Mesendoderm (in vitro differentiated cells): ENCODE data around the gene FERMT2.

Source experiments
- DNase-seq: peaks from one replicate; pipeline ENCODE4 v3.0.0; 2013
- H2AK5ac ChIP-seq: 2 replicates; pipeline ENCODE4 v1.6.1; 2013; ENCODE audit warnings: low read length, inconsistent platforms
- H2BK120ac ChIP-seq: 2 replicates; pipeline ENCODE4 v1.6.1; 2013; ENCODE audit warnings: low read depth, mild to moderate bottlenecking, low read length, moderate library complexity, mixed read lengths
- H2BK15ac ChIP-seq: replicated peaks from 2 replicates; pipeline ENCODE4 v1.6.1; 2013; ENCODE audit warnings: low read depth, mild to moderate bottlenecking, moderate library complexity
- H2BK5ac ChIP-seq: 2 replicates; pipeline ENCODE4 v1.6.1; 2013; ENCODE audit warnings: low read length, inconsistent platforms
- H3K18ac ChIP-seq: 2 replicates; pipeline ENCODE4 v1.6.1; 2013; ENCODE audit warnings: mild to moderate bottlenecking, low read length, mixed read lengths
- H3K23ac ChIP-seq: one replicate; pipeline ENCODE4 v1.6.1; 2013; ENCODE audit warnings: low read length
- H3K27ac ChIP-seq: 2 replicates; pipeline ENCODE4 v1.5.1; 2013; ENCODE audit warnings: low read depth, mild to moderate bottlenecking, inconsistent platforms, low read length, moderate library complexity
- H3K27me3 ChIP-seq: 2 replicates; pipeline ENCODE4 v1.6.1; 2013; ENCODE audit warnings: low read length, control low read depth, mild to moderate bottlenecking, inconsistent platforms; ENCODE audit not compliant: insufficient read depth, poor library complexity
- H3K36me3 ChIP-seq: 2 replicates; pipeline ENCODE4 v1.6.1; 2013; ENCODE audit warnings: low read length, inconsistent platforms; ENCODE audit not compliant: control insufficient read depth, insufficient read depth
- H3K4ac ChIP-seq: one replicate; pipeline ENCODE4 v1.6.1; 2013; ENCODE audit warnings: low read depth, mild to moderate bottlenecking, low read length, moderate library complexity
- H3K4me1 ChIP-seq: 2 replicates; pipeline ENCODE4 v1.6.1; 2013; ENCODE audit warnings: low read depth, low read length, inconsistent platforms; ENCODE audit not compliant: control insufficient read depth
- H3K4me2 ChIP-seq: 2 replicates; pipeline ENCODE4 v1.6.1; 2013; ENCODE audit warnings: low read length
- H3K4me3 ChIP-seq: 2 replicates; pipeline ENCODE4 v1.5.1; 2013; ENCODE audit warnings: mild to moderate bottlenecking, low read length
- H3K56ac ChIP-seq: one replicate; pipeline ENCODE4 v1.6.1; 2013; ENCODE audit warnings: low read length
- H3K79me1 ChIP-seq: 2 replicates; pipeline ENCODE4 v1.6.1; 2013; ENCODE audit warnings: low read length, inconsistent platforms
- H3K79me2 ChIP-seq: 2 replicates; pipeline ENCODE4 v1.6.1; 2013; ENCODE audit warnings: mild to moderate bottlenecking, low read length; ENCODE audit not compliant: control insufficient read depth, insufficient read depth
- H3K9ac ChIP-seq: 2 replicates; pipeline ENCODE4 v1.6.1; 2013; ENCODE audit warnings: low read length, inconsistent platforms
- H4K5ac ChIP-seq: one replicate; pipeline ENCODE4 v1.6.1; 2013; ENCODE audit warnings: low read length
- H4K8ac ChIP-seq: one replicate; pipeline ENCODE4 v1.6.1; 2013; ENCODE audit warnings: low read depth, mild to moderate bottlenecking, control low read depth, low read length, moderate library complexity
- WGBS: extraction: QIAGEN DNeasy Blood & Tissue Kit; methylation state at CpG from one replicate; pipeline ENCODE4 v1.1.7; 2013; ENCODE audit warnings: low lambda C conversion rate, missing lambda C conversion rate; ENCODE audit not compliant: insufficient coverage; ENCODE audit errors: extremely low coverage; 5-methylcytosine and 5-hydroxymethylcytosine counted together

The FERMT2 gene

DNA sequence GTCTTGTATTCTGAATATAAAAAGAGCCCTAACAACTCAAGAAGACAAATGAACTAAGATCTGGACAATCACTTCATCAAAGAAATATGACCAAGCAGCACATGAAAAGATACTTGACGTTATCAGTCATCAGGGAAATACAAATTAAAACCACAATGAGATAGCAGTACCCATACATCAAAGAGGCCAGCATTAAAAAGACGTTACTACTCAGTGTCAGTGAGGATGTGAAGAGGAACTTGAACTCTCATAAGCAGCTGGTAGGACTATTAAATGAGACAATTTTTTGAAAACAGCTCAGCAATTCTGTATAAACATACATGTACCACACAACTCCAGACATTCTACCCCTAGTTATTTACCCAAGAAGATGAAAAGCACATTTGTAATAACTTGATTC is 55.9 kb downstream of the FERMT2 start:
- Histone ChIP-seq H3K23ac (no peak overlapping the region), H3K79me1 (peaks cover 5% of the 10 kb centered on the region), H3K79me2 (peaks cover 15% of the 10 kb centered on the region), H3K4me2 (no peak overlapping the region), H3K56ac (no peak overlapping the region), H4K5ac (no peak overlapping the region), H4K8ac (no peak overlapping the region), H3K4me1 (no peaks in the 10 kb centered on the region), H2AK5ac (no peak overlapping the region), H3K36me3 (no peaks in the 10 kb centered on the region), H2BK15ac (no peak overlapping the region), H2BK120ac (no peak overlapping the region), H3K4me3 (no peak overlapping the region), H3K4ac (no peak overlapping the region), H3K27me3 (no peaks in the 10 kb centered on the region), H2BK5ac (no peak overlapping the region), H3K9ac (no peak overlapping the region), H3K27ac (no peak overlapping the region), H3K18ac (no peak overlapping the region)
- DNase-seq = no peak
- whole genome bisulfite sequencing = no CpG with 5 or more reads among the region's 2 CpGs

DNA sequence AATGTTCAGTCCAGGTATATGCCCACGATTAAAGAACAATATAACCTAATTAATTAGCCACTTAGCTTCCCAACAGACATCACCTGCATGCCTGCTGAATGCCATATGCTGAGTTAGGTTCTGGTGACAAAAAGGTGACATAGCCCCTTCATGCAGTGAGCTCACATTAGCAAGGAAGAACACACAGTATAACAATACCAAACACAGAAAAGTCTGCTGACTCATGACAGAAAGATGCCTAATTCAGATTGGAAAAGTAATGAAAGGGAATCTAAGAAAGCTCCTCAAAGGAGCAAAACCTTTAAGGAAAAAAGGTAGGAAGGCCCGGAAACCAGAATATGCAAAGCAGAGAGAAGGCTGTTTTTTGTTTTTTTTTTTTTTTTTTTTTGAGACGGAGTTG is 59.0 kb downstream of the FERMT2 start:
- DNase-seq = peak; percentile 30
- Histone ChIP-seq H2BK15ac (no peak overlapping the region), H3K18ac (no peak overlapping the region), H3K79me1 (peaks cover 8% of the 10 kb centered on the region), H3K36me3 (no peaks in the 10 kb centered on the region), H3K27ac (no peak overlapping the region), H4K8ac (no peak overlapping the region), H3K56ac (no peak overlapping the region), H3K4me3 (no peak overlapping the region), H4K5ac (no peak overlapping the region), H2BK5ac (no peak overlapping the region), H3K79me2 (peaks cover 12% of the 10 kb centered on the region), H3K4ac (no peak overlapping the region), H3K27me3 (no peaks in the 10 kb centered on the region), H3K4me1 (no peaks in the 10 kb centered on the region), H3K9ac (no peak overlapping the region), H2BK120ac (no peak overlapping the region), H3K23ac (no peak overlapping the region), H3K4me2 (no peak overlapping the region), H2AK5ac (no peak overlapping the region)
- no CpG with 5 or more reads among the region's 3 CpGs for WGBS

DNA sequence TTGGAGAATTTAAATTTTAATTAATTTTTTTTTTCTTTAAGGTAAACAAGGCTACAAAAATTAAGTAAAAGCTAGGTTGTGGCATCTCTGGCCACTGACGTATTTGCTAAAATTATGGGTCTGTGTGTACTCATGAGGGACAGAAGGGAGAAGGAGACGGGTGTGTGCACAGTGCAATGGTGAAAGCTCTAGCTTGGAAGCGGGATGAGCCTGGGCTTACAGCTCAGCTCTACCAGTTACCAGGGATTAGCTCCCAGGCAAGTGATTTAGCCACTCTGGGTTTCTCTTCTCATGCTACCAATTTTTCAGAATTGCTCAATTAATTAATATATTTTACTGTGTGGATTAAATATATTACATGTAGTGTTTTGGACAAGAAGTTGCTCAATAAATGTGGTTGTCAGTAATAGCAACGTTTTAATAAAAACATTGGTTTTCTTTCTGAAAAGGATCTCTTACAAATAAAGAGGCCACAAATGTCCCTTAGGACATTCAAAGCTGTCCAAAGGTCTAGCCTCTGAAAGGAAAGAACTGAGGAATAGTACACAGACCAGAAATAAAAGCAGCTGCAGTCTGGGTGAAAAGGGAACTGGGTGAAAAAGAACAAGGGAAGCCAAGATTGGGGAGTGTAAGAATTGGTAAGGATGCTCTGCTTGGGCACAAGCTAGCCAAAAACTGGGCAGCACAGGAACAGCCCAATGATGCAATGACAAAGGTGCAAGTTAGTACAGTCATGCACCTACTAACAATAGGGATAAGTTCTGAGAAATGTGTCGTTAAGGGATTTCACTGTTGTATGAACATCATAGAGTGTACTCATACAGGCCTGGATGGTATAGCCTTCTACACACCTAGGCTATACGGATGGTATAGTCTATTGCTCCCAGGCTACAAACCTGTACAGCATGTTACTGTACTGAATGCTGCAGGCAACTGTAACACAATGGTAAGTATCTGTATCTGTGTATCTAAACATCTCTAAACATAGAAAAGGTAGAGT is 61.7 kb downstream of the FERMT2 start:
- no peaks in the 10 kb centered on the region for H3K36me3 ChIP-seq
- no peak overlapping the region for H3K4ac ChIP-seq
- no peaks in the 10 kb centered on the region for H3K27me3 ChIP-seq
- H3K4me3 ChIP-seq = no peak overlapping the region
- no CpG with 5 or more reads among the region's 6 CpGs for WGBS
- H2BK120ac ChIP-seq = no peak overlapping the region
- no peak overlapping the region for H3K56ac ChIP-seq
- H3K79me1 ChIP-seq = peaks cover 3% of the 10 kb centered on the region
- H4K5ac ChIP-seq = no peak overlapping the region
- H3K9ac ChIP-seq = no peak overlapping the region
- H2AK5ac ChIP-seq = no peak overlapping the region
- no peak overlapping the region for H3K23ac ChIP-seq
- H3K4me1 ChIP-seq = no peaks in the 10 kb centered on the region
- H2BK5ac ChIP-seq = no peak overlapping the region
- no peaks in the 10 kb centered on the region for H3K79me2 ChIP-seq
- no peak overlapping the region for H3K4me2 ChIP-seq
- no peak overlapping the region for H4K8ac ChIP-seq
- DNase-seq = no peak
- H3K27ac ChIP-seq = no peak overlapping the region
- no peak overlapping the region for H3K18ac ChIP-seq
- H2BK15ac ChIP-seq = no peak overlapping the region

DNA sequence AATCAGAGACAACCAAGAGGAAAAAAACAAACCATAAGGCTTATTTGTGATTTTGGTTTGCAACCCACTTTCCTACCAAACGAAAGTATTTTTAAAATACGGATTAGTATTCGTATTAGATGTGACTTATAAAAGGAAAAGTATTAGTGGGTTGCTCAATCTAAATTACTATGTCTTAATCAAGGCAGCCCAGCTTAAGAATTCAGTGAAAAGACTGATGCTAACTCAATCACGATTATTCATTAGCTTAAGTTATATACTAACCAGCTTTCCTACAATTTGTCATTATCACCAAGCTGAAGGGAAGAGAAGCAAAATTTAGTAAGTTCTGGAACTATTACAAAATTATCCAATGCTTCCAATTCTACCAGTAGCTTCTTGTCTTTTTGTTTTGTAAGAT is 62.7 kb downstream of the FERMT2 start:
- no peak overlapping the region for H4K8ac ChIP-seq
- no peaks in the 10 kb centered on the region for H3K27me3 ChIP-seq
- H3K79me2 ChIP-seq = no peaks in the 10 kb centered on the region
- no peak overlapping the region for H3K18ac ChIP-seq
- H2BK120ac ChIP-seq = no peak overlapping the region
- no peak overlapping the region for H4K5ac ChIP-seq
- H3K36me3 ChIP-seq = no peaks in the 10 kb centered on the region
- no peak overlapping the region for H3K4ac ChIP-seq
- peaks cover 3% of the 10 kb centered on the region for H3K79me1 ChIP-seq
- WGBS = 100% methylated on average over 2 of the region's 4 CpGs
- no peak overlapping the region for H2BK5ac ChIP-seq
- H3K9ac ChIP-seq = no peak overlapping the region
- no peak overlapping the region for H2BK15ac ChIP-seq
- no peak overlapping the region for H3K56ac ChIP-seq
- H2AK5ac ChIP-seq = no peak overlapping the region
- no peak overlapping the region for H3K4me2 ChIP-seq
- H3K4me3 ChIP-seq = no peak overlapping the region
- H3K23ac ChIP-seq = no peak overlapping the region
- H3K4me1 ChIP-seq = no peaks in the 10 kb centered on the region
- no peak overlapping the region for H3K27ac ChIP-seq
- no peak for DNase-seq

DNA sequence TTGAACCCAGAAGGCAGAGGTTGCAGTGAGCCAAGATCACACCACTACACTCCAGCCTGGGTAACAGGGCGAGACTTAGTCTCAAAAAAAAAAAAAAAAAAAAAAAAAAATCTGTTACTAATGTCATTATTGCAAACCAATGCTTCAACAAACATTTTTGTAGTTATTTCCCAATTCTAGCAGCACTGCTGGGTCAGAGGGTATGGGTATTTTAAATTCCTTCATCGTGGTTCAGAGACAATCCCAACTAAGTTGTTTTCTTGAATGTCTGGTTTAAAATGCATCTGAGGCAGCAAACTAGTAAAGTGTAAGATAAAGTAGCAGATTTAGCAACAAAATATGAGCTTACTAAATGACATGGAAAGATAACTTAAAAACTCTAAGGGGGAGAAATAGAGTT is 65.6 kb downstream of the FERMT2 start:
- Histone ChIP-seq H3K4me2 (no peak overlapping the region), H2BK5ac (no peak overlapping the region), H2AK5ac (no peak overlapping the region), H4K8ac (no peak overlapping the region), H3K27me3 (no peaks in the 10 kb centered on the region), H3K56ac (no peak overlapping the region), H3K27ac (no peak overlapping the region), H3K4ac (no peak overlapping the region), H3K36me3 (no peaks in the 10 kb centered on the region), H4K5ac (no peak overlapping the region), H3K79me1 (peaks cover 3% of the 10 kb centered on the region), H3K79me2 (no peaks in the 10 kb centered on the region), H3K9ac (no peak overlapping the region), H3K18ac (no peak overlapping the region), H2BK120ac (no peak overlapping the region), H2BK15ac (no peak overlapping the region), H3K4me3 (no peak overlapping the region), H3K4me1 (no peaks in the 10 kb centered on the region), H3K23ac (no peak overlapping the region)
- no CpG with 5 or more reads among the region's 2 CpGs for WGBS
- DNase-seq = no peak
